AG04450 (cell line): Measurements from ENCODE around the gene PROS1. TPM values are rescaled to one million over a fixed set of nuclear protein-coding genes. Genes with fewer than 3 reads are reported as not detected.

Experiments
- CTCF ChIA-PET: fragments of 300-600, 350-600 bp; formaldehyde crosslinking; extraction: SDS; loops from one replicate; lab custom pipeline; 2022; ENCODE audit warnings: antibody characterized with exemption, inconsistent platforms; lab: Charles Lee
- POLR2A ChIA-PET: fragments of 350-600 bp; formaldehyde crosslinking; extraction: SDS; loops from one replicate; lab custom pipeline; 2021; ENCODE audit warnings: antibody characterized with exemption, inconsistent platforms; lab: Yijun Ruan, JAX
- DNase-seq: peaks from one replicate; pipeline ENCODE4 v3.0.0-alpha.2; 2011; ENCODE audit warnings: low read depth, low spot score
- H3K27ac ChIP-seq: one replicate; pipeline ENCODE4 v1.5.1; 2012; ENCODE audit warnings: low read depth, low read length, control low read depth
- H3K27me3 ChIP-seq: one replicate; pipeline ENCODE4 v1.6.0; 2012; ENCODE audit warnings: low read length; ENCODE audit not compliant: control insufficient read depth, insufficient read depth
- H3K4me3 ChIP-seq: 2 replicates; pipeline ENCODE4 v1.5.1; 2011; ENCODE audit warnings: mild to moderate bottlenecking, low read depth, low read length, control low read depth
- H3K9me3 ChIP-seq: 2 replicates; pipeline ENCODE4 v1.5.1; 2012; ENCODE audit warnings: low read length; ENCODE audit not compliant: control insufficient read depth, insufficient read depth
- polyA minus RNA-seq: library from RNA; depleted of rRNA, polyadenylated mRNA; stranded (reverse); fragments of >200 nt; gene quantifications from 2 replicates; pipeline ENCODE4 v1.2.3, GENCODE V29; 2011; rRNA and poly(A)+ RNA removed
- polyA plus RNA-seq: library from polyadenylated mRNA; depleted of rRNA; stranded (reverse); fragments of >200 nt; gene quantifications from 2 replicates; pipeline ENCODE4 v1.2.3, GENCODE V29; 2011; rRNA removed
- TF ChIP-seq, protein P1 (sequence below): IDR thresholded peaks from 2 replicates; pipeline ENCODE4 v1.5.1; 2011; ENCODE audit warnings: low read depth, low read length, control low read depth, inconsistent platforms

The PROS1 gene
- polyA plus RNA-seq, result 9.3 and 11.5 TPM in 2 replicates
- polyA minus RNA-seq, result 1.6 and 3.4 TPM in 2 replicates

DNA sequence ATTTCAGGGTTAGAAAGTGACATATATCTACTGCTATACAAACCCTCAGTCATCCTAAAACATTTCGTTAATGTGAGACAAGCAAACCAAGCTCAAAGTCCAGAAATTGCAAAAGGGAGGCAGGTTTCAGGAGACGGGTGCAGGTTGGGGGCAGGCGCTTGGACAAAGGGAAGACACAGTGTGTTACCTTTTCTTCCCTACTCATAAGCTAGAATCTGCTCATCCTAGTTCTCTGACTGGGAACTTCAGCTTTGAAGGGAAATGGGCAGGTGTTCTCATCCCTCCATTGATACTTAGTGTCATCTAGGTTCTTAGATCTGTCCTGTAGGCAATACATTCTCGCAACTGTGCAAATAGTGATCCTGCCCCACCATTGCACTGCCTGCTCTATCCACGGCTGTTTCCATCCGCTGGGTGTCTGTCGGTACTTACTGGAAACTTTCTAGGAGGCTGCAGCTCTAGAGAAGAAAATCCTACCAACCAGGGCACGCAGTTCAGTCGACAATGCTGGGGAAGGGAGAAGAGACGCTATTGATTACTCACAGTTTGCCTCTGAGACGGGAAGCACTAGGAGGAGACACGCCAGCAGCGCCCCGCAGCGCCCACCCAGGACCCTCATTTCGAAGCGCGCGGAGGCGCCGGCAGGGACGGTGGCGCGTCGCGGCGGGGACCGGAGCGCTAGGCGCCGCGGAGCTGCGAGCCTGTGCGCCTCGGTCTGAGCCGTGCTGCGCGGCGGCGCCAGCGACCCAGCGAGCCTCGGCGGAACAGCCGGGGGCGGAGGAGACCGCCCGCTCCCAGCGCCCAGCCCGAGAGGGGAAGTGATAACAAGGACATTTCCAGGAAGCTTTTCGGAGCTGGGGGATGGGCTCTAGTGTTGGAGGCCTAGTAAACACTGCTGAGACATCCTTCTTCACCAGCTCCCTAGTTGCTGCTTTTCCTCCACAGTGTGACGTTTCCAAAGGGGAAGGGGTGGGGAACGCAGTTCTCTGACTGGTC, at the start of gene PROS1:
PROS1 (minus strand) TSS at position 766 of the 996 bp plus-strand sequence; CDS start at position 619, 147 bp downstream.
- DNase-seq, result no peak
- ChIA-PET POLR2A (interaction anchor here (1.6 kb wide), 1 partner anchor 89 kb away, joined by 10 read pairs; the partner anchor contains the start of genes DHFR2 and NSUN3), CTCF (interaction anchor here (0.7 to 1.9 kb wide), 2 partner anchors 31 to 96 kb away, joined by 3 to 8 read pairs; no protein-coding TSS in a partner anchor)
- Histone ChIP-seq H3K27ac (peak within 1 kb of the TSS; percentile 72), H3K9me3 (no peaks in the 10 kb centered on the region), H3K27me3 (no peaks in the 10 kb centered on the region), H3K4me3 (peak within 1 kb of the TSS; percentile 71)
- TF ChIP-seq, protein P1, sequence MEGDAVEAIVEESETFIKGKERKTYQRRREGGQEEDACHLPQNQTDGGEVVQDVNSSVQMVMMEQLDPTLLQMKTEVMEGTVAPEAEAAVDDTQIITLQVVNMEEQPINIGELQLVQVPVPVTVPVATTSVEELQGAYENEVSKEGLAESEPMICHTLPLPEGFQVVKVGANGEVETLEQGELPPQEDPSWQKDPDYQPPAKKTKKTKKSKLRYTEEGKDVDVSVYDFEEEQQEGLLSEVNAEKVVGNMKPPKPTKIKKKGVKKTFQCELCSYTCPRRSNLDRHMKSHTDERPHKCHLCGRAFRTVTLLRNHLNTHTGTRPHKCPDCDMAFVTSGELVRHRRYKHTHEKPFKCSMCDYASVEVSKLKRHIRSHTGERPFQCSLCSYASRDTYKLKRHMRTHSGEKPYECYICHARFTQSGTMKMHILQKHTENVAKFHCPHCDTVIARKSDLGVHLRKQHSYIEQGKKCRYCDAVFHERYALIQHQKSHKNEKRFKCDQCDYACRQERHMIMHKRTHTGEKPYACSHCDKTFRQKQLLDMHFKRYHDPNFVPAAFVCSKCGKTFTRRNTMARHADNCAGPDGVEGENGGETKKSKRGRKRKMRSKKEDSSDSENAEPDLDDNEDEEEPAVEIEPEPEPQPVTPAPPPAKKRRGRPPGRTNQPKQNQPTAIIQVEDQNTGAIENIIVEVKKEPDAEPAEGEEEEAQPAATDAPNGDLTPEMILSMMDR, result no peak

GRCh38 chr3:94020293-94020692, 46.6 kb upstream of the PROS1 start:
- CTCF ChIA-PET, result interaction anchor here (1.3 to 3.0 kb wide), 3 partner anchors 9 to 49 kb away, joined by 4 to 10 read pairs (median 9); no protein-coding TSS in a partner anchor
- no peak for DNase-seq
- Histone ChIP-seq H3K27me3 (no peaks in the 10 kb centered on the region), H3K4me3 (no peak overlapping the region), H3K27ac (no peak overlapping the region), H3K9me3 (no peaks in the 10 kb centered on the region)
- TF ChIP-seq, protein P1, result no peak
- POLR2A ChIA-PET, result no interaction called here

DNA sequence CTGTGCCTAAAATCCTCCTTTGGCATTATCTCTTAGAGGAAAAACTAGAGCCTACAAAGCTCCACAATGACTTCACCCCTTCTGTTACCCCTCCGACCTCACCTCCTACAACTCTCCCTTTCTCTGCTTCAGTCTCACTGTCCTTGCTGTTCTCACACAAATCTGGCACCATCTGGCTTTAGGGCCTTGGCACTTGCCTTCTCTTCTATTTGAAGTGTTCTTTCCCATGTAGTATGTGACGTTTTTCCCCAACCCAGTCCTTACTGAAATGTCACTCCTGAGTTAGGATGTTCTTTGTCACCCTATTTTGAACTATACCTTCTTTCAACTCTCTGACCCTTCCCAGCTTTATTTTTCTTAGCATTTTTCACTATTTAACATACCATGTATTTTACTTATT, 46.0 kb upstream of the PROS1 start:
- no peaks in the 10 kb centered on the region for H3K9me3 ChIP-seq
- POLR2A ChIA-PET, result no interaction called here
- CTCF ChIA-PET, result interaction anchor here (1.3 to 3.0 kb wide), 3 partner anchors 8 to 50 kb away, joined by 4 to 10 read pairs (median 9); no protein-coding TSS in a partner anchor
- no peak overlapping the region for H3K27ac ChIP-seq
- no peaks in the 10 kb centered on the region for H3K27me3 ChIP-seq
- no peak for DNase-seq
- H3K4me3 ChIP-seq, result no peak overlapping the region
- TF ChIP-seq, protein P1, result no peak

DNA sequence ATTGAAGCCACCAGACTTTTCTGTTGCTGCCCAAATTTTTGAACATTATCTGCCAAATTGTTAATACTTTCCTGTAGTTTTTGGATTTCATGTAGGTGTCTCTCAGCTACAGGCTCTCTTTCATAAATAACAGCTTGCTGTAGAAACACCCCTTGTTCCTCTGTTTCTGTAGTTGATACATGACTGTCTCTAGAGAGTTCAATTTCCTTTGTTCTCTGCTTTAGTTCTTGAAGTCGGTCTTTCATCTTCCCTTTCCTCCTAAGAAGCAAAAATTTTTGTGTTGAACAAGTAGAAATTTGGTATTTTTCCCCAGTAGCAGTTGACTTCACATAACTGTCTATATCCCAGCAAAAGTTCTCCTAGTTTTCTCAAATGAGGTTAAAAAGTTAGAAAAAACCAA, 41.3 kb upstream of the PROS1 start:
- POLR2A ChIA-PET, result no interaction called here
- no peak for DNase-seq
- no peak overlapping the region for H3K27ac ChIP-seq
- TF ChIP-seq, protein P1, result no peak
- no peaks in the 10 kb centered on the region for H3K9me3 ChIP-seq
- H3K4me3 ChIP-seq, result no peak overlapping the region
- H3K27me3 ChIP-seq, result no peaks in the 10 kb centered on the region
- CTCF ChIA-PET, result interaction anchor here (2.4 kb wide), 1 partner anchor 10 kb away, joined by 10 read pairs; no protein-coding TSS in a partner anchor
